Activated CD4-positive, alpha-beta T cell treated with anti-CD3 and anti-CD28 coated beads, Interleukin-2, Interleukin-4, amounts not matched to agents 100 ng/mL and 50 ng/mL, durations not matched to agents 16 hours and 8 hours (primary cell): ENCODE measurements around the gene GORASP2.
"Not testable (repeated sequence)": the region's sequence is repeated elsewhere in the genome, so short reads cannot be mapped to it uniquely, and the experiment has no call there.

Source experiments
- DNase-seq: peaks from one replicate; pipeline ENCODE4 v3.0.0-alpha.2; 2020; ENCODE audit warnings: low spot score

The GORASP2 gene

DNA sequence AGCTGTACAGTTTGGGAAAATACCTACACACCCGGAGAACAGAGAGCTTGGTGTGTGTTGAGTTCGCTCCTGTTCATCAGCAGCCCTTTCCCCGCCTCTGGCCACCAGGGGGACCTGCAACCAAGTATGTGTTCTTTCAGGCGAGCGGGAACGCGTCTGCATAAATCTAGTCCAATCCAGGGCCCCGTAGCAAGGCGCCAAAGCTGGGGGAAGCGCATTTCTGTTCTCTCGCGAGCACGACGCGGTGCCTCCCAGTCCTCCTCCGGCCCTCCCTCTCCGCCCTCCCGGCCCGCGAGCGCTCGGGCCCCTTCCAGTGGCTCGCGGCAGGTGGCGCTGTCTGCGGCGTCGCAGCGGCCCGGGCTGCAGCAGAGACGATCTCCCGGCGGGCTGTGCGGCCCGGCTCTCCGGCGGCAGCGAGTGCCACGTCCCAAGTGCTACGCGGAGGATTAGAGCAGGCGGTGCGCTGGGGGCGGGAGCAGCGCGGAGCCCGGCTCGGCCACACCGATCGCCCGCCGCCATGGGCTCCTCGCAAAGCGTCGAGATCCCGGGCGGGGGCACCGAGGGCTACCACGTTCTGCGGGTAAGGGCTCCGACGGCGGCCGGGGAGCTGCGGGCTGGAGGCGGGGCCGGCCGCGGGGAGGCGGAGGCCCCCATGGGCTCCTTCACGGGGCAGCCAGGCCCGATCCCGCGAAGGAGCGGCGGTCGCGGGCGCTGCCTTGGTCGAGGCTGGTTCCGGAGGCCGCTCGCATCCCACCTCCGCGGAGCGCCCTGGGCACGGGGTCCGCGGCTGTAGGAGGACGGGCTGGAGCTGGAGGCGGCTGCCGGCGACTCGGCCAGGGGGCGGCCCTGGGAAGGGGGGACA lies at the start of gene GORASP2:
Gene GORASP2, plus strand, starts transcription at position 430 of the 862 bp plus-strand sequence. Its CDS starts 88 bp downstream, at position 518.
- peak; percentile 99 for DNase-seq

- DNase-seq, result no peak
Measured at GRCh38 chr2:170881840-170882239, 47.2 kb upstream of the GORASP2 start.

GRCh38 chr2:170882758-170883157 lies 46.3 kb upstream of the GORASP2 start:
- DNase-seq, result no peak

DNA sequence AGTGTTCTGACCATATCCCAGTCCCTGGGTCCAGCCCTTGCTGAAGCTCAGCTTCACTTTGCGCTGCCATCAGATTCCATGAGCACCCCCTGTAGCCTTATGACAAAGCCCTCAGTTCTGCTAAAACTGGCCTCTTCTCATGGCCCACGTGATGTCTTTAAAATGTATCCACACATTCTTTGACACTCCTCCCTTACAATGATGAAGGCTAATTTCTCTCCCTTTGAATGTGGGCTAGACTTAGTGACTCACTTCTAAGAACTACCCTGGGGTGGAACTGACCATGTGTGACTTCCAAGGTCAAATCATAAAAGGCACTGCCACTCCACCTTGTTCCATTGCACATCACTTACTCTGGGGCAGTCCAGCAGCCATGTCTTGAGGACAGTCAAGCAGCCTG lies 45.4 kb upstream of the GORASP2 start:
- DNase-seq, result no peak

DNA sequence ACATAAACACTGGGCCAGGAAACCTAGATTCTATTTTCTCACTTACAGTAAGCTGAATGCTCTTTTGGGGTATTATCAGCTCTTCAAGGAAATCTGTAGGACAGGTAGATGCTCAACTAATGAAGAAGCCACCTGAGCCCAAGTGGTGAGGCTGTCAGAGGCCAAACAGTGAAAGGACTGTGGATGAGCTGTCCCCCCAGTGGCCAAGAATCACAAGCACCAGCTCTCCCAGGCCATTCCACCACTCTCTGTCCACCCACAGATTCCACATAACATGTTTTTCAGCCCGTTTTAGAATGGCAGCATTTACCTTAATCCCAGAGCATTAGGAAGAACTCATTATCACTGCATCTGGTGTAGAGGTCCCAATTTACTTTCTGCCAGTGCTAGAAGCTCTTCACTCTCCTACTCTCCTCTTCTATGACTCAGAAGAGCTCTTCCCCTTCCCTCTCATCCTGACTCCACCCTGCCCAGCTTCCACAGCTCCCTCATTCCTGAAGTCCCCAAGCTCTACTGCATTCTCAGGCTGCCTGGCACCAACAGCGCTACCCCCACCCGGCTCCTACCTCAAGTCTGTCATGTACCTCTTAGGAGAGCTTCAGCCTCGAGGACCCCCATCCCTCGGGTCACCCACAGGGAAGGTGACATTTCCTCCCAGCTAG lies 43.8 kb upstream of the GORASP2 start:
- DNase-seq, result no peak

- no peak for DNase-seq
Measured at GRCh38 chr2:170886386-170886785, 42.7 kb upstream of the GORASP2 start.

DNA sequence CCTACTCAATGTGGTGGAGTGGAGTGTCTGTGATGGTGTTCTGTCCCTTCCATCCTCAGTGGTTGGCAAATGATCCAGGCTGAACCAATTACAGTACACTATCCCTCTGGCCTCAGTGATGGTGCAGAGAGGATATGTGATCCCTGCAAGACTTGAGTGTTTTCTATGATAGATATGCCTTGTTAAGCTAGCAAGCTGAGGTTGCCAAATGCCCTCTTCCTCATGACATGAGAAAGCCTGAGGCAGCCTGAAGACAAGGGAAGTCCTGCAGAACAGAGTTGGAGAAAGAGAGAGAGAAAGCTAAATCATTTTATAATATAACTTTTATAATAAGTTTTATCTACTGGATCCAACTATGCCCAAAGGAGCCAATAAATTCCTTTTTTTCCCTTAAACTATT lies 41.6 kb upstream of the GORASP2 start:
- no peak for DNase-seq

GRCh38 chr2:170887896-170888295 lies 41.2 kb upstream of the GORASP2 start:
- no peak for DNase-seq

GRCh38 chr2:170891893-170892292 lies 37.2 kb upstream of the GORASP2 start:
- DNase-seq, result no peak

DNA sequence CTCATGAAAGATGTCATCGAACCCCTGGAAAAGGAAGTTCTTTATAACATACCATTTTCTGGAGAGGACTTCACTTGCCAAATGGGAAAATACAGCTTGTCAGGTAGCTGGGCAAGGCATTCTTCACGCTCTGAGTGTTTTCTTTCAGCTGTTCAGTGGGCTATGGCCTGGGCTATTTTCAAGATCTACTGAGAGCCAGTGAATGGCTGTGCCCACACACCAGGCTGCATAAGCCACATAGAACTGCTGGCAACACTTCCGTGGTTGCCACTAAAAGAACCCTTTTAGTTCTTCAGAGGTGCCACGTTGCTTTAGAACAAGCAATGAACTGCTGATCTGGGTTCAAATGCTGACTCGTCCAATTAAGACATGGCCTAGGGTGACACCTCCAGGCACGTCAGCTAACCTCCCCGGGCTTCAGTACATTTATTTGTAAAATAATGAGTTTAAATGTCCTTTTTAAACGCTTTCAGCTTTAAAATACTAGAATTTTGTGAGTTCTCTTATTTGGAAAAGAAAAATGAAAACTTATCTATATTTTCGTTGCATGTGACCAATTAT lies 36.6 kb upstream of the GORASP2 start:
- DNase-seq, result no peak

- no peak for DNase-seq
Measured at GRCh38 chr2:170895023-170895757, 33.9 kb upstream of the GORASP2 start.

- no peak for DNase-seq
Measured at GRCh38 chr2:170896622-170897021, 32.4 kb upstream of the GORASP2 start.

GRCh38 chr2:170897108-170897507 lies 31.9 kb upstream of the GORASP2 start:
- no peak for DNase-seq

GRCh38 chr2:170905864-170906263 lies 23.2 kb upstream of the GORASP2 start:
- DNase-seq, result no peak

DNA sequence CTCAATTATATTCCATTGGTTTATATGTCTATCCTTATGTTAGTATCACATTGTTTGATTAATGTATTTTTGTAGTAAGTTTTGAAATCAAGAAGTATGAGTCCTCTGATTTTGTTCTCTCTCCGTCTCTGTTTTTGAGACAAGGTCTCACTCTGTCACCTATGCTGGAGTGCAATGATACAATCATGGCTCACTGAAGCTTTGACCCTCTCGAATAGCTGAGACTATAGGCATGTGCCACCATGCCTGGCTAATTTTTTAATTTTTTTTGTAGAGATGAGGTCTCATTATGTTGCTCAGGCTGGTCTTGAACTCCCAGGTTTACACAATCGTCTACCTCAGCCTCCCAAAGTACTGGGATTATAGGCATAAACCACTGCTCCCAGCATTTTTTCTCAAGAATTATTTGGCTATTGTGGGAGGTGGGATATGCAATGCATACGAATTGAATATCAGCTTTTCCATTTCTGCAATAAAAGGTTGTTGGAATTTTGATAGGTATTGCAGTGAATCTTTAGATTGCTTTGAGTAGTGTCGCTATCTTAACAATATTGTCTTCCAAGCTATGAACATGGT lies 17.7 kb upstream of the GORASP2 start:
- DNase-seq, result no peak

- not testable (repeated sequence) for DNase-seq
Measured at GRCh38 chr2:170914994-170915666, 13.9 kb upstream of the GORASP2 start.

DNA sequence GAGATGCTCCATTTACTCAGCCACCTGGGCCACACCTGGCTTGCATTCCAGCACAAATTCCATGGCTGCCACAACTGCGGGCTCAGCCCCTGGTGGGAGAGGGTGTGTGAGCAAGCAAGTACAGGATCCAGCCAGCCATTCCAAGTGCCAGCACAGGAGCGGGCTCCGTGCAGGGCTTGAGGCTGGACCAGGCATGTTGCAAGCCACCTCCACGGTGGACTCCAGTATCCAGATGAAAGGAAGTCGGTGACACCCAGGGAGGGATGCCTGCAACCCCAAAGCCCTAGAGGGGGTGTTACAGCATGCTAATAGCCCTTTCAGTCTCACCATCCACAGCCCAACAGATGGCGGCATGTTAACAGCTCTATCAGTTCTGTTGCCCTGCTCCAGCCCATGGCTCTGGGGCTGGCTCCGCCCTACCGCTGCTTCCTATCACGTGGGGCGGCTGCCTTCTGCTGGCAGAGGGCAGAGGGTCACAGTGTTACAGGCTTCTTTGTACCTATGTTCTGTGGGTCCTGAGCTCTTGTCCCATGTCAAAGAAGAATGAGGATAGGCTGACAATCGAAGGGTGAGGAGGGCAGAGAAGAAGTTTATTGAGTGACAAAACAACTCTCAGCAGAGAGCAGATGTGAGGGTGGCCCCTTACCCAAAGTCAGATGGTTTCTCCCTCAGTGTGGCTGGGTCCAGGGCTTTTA lies 11.7 kb upstream of the GORASP2 start:
- no peak for DNase-seq

- DNase-seq, result no peak
Measured at GRCh38 chr2:170917957-170918356, 11.1 kb upstream of the GORASP2 start.

- DNase-seq, result not testable (repeated sequence)
Measured at GRCh38 chr2:170921873-170922272, 7.2 kb upstream of the GORASP2 start.

GRCh38 chr2:170922634-170923494 lies 6.2 kb upstream of the GORASP2 start:
- DNase-seq, result no peak
